Measurements from ENCODE around the gene HCN1. TPM values are rescaled to one million over a fixed set of nuclear protein-coding genes. Genes with fewer than 3 reads are reported as not detected.
"Not testable (repeated sequence)": the region's sequence is repeated elsewhere in the genome, so short reads cannot be mapped to it uniquely, and the experiment has no call there.

The HCN1 gene
- total RNA-seq, 1 donor from 2014 or later: not detected

DNA sequence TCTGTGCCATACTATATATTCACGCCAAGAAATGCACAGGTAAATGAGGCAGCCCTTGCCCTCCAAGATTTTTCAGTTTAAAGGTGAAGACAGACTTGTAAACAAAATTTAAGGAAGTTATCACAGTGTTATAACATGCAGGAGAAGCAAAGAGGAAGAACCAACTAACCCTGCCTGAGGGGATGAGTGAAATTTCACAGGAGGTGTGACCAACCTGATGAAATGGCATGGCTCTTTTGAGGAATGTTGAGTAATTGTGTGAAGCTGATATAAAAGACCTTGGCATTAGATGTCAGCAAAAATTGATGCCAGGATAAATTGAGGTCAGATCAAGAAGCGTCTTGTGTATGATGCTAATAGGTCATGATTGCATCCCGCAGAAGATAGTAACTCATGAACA is 86.5 kb downstream of the HCN1 start:
- TF ChIP-seq, protein P1, sequence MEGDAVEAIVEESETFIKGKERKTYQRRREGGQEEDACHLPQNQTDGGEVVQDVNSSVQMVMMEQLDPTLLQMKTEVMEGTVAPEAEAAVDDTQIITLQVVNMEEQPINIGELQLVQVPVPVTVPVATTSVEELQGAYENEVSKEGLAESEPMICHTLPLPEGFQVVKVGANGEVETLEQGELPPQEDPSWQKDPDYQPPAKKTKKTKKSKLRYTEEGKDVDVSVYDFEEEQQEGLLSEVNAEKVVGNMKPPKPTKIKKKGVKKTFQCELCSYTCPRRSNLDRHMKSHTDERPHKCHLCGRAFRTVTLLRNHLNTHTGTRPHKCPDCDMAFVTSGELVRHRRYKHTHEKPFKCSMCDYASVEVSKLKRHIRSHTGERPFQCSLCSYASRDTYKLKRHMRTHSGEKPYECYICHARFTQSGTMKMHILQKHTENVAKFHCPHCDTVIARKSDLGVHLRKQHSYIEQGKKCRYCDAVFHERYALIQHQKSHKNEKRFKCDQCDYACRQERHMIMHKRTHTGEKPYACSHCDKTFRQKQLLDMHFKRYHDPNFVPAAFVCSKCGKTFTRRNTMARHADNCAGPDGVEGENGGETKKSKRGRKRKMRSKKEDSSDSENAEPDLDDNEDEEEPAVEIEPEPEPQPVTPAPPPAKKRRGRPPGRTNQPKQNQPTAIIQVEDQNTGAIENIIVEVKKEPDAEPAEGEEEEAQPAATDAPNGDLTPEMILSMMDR (IDR thresholded peaks at IDR 0.05): no peak
- no peaks in the 10 kb centered on the region for H3K4me1 Mint-ChIP-seq (ENCODE audit: low read depth)
- H3K9me3 Mint-ChIP-seq (ENCODE audit: low read depth): no peaks in the 10 kb centered on the region
- no peaks in the 10 kb centered on the region for H3K36me3 Mint-ChIP-seq (ENCODE audit: low read depth)
- H3K27me3 Mint-ChIP-seq (ENCODE audit: low read depth): peaks cover 2% of the 10 kb centered on the region
- H3K27ac Mint-ChIP-seq (ENCODE audit: unreplicated experiment): no peak overlapping the region
- no peak for DNase-seq (ENCODE audit: low spot score)
- no peak overlapping the region for H3K4me3 Mint-ChIP-seq (ENCODE audit: unreplicated experiment)

- DNase-seq (ENCODE audit: low spot score): no peak
- TF ChIP-seq, protein P1 (IDR thresholded peaks at IDR 0.05): no peak
- Mint-ChIP-seq H3K27ac (ENCODE audit: unreplicated experiment) (no peak overlapping the region), H3K4me3 (ENCODE audit: unreplicated experiment) (no peak overlapping the region), H3K36me3 (ENCODE audit: low read depth) (no peaks in the 10 kb centered on the region), H3K4me1 (ENCODE audit: low read depth) (no peaks in the 10 kb centered on the region), H3K9me3 (ENCODE audit: low read depth) (peaks cover under 1% of the 10 kb centered on the region), H3K27me3 (ENCODE audit: low read depth) (no peaks in the 10 kb centered on the region)
Measured at GRCh38 chr5:45604092-45604491, 92.1 kb downstream of the HCN1 start.

- Mint-ChIP-seq H3K36me3 (ENCODE audit: low read depth) (no peaks in the 10 kb centered on the region), H3K4me1 (ENCODE audit: low read depth) (no peaks in the 10 kb centered on the region), H3K9me3 (ENCODE audit: low read depth) (peaks cover 13% of the 10 kb centered on the region), H3K4me3 (ENCODE audit: unreplicated experiment) (no peak overlapping the region), H3K27ac (ENCODE audit: unreplicated experiment) (no peak overlapping the region), H3K27me3 (ENCODE audit: low read depth) (no peaks in the 10 kb centered on the region)
- no peak for DNase-seq (ENCODE audit: low spot score)
- TF ChIP-seq, protein P1 (IDR thresholded peaks at IDR 0.05): no peak
Measured at GRCh38 chr5:45601424-45601823, 94.8 kb downstream of the HCN1 start.

DNA sequence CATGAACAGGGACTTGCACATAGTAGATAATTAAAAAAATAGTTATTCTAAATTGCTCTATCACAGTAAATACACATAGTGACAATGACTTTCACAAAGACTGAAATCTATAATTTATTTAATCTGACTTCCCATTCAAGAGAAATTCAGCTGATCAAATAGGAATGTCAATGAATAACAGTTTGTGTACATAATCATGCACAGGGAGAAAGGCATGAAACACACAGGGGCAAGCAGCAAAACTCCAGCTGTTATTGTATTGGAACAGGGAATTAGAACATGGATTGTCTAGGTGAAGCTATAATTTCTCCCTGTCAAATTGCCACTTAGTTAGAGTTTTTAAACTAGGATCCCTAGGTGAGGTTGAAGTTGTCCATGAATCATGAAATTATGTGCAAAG is 99.9 kb downstream of the HCN1 start:
- no peak for DNase-seq (ENCODE audit: low spot score)
- H3K9me3 Mint-ChIP-seq (ENCODE audit: low read depth): peaks cover 20% of the 10 kb centered on the region
- no peaks in the 10 kb centered on the region for H3K27me3 Mint-ChIP-seq (ENCODE audit: low read depth)
- H3K36me3 Mint-ChIP-seq (ENCODE audit: low read depth): no peaks in the 10 kb centered on the region
- no peak overlapping the region for H3K27ac Mint-ChIP-seq (ENCODE audit: unreplicated experiment)
- TF ChIP-seq, protein P1 (IDR thresholded peaks at IDR 0.05): no peak
- H3K4me3 Mint-ChIP-seq (ENCODE audit: unreplicated experiment): no peak overlapping the region
- no peaks in the 10 kb centered on the region for H3K4me1 Mint-ChIP-seq (ENCODE audit: low read depth)

GRCh38 chr5:45586001-45586400 is 110.2 kb downstream of the HCN1 start:
- not testable (repeated sequence) for H3K36me3 Mint-ChIP-seq (ENCODE audit: low read depth)

GRCh38 chr5:45578270-45578669 is 117.9 kb downstream of the HCN1 start:
- H3K36me3 Mint-ChIP-seq (ENCODE audit: low read depth): no peaks in the 10 kb centered on the region
- H3K9me3 Mint-ChIP-seq (ENCODE audit: low read depth): peaks cover 14% of the 10 kb centered on the region
- no peak overlapping the region for H3K4me3 Mint-ChIP-seq (ENCODE audit: unreplicated experiment)
- no peaks in the 10 kb centered on the region for H3K27me3 Mint-ChIP-seq (ENCODE audit: low read depth)
- TF ChIP-seq, protein P1 (IDR thresholded peaks at IDR 0.05): no peak
- no peaks in the 10 kb centered on the region for H3K4me1 Mint-ChIP-seq (ENCODE audit: low read depth)
- H3K27ac Mint-ChIP-seq (ENCODE audit: unreplicated experiment): no peak overlapping the region
- no peak for DNase-seq (ENCODE audit: low spot score)

More at GRCh38 chr5:45586001-45586400, 110.2 kb downstream of the HCN1 start:
- peaks cover 31% of the 10 kb centered on the region for H3K9me3 Mint-ChIP-seq (ENCODE audit: low read depth)
- DNase-seq (ENCODE audit: low spot score); H3K4me3 Mint-ChIP-seq (ENCODE audit: unreplicated experiment); H3K27me3 Mint-ChIP-seq (ENCODE audit: low read depth); H3K4me1 Mint-ChIP-seq (ENCODE audit: low read depth); H3K27ac Mint-ChIP-seq (ENCODE audit: unreplicated experiment): not testable (repeated sequence)
